RWPE2 (cell line): ENCODE measurements around the gene DHX58.
A peak's percentile ranks its signal among the peaks of the same experiment; 100 is the strongest.

Experiments
- ATAC-seq: fragments of 200-7000 bp; cut with Tn5 transposase; 3 replicates; pipeline ENCODE4 v1.9.1; 2021; ENCODE audit warnings: low read depth
- DNase-seq: peaks from one replicate; pipeline ENCODE4 v3.0.0-alpha.2; 2020; ENCODE audit warnings: low spot score
- H3K27ac ChIP-seq: fragments of 450-650 bp; 2 replicates; pipeline ENCODE4 v1.5.1; 2017; ENCODE audit warnings: mild to moderate bottlenecking; ENCODE audit not compliant: poor library complexity, severe bottlenecking
- H3K27me3 ChIP-seq: fragments of 250-450 bp; sonication (Bioruptor Pico); 2 replicates; pipeline ENCODE4 v1.5.1; 2021; ENCODE audit warnings: mild to moderate bottlenecking, moderate library complexity; ENCODE audit not compliant: insufficient read depth, poor library complexity, severe bottlenecking
- H3K36me3 ChIP-seq: fragments of 250-450 bp; sonication (Bioruptor Pico); 2 replicates; pipeline ENCODE4 v1.5.1; 2020; ENCODE audit warnings: low read depth, mild to moderate bottlenecking, moderate library complexity
- H3K4me1 ChIP-seq: fragments of 250-450 bp; sonication (Bioruptor Pico); 2 replicates; pipeline ENCODE4 v1.5.1; 2021; ENCODE audit warnings: mild to moderate bottlenecking, moderate library complexity; ENCODE audit not compliant: insufficient read depth, poor library complexity, severe bottlenecking
- H3K4me3 ChIP-seq: fragments of 250-450 bp; sonication (Bioruptor Pico); 2 replicates; pipeline ENCODE4 v1.5.1; 2021; ENCODE audit warnings: mild to moderate bottlenecking, moderate library complexity; ENCODE audit not compliant: severe bottlenecking
- H3K9me3 ChIP-seq: fragments of 250-450 bp; sonication (Bioruptor Pico); 2 replicates; pipeline ENCODE4 v1.5.1; 2021; ENCODE audit warnings: mild to moderate bottlenecking, moderate library complexity; ENCODE audit not compliant: severe bottlenecking
- CTCF ChIP-seq: fragments of 450-650 bp; IDR thresholded peaks from one replicate; pipeline ENCODE4 v1.5.1; 2017; ENCODE audit warnings: mild to moderate bottlenecking, moderate library complexity; ENCODE audit not compliant: poor library complexity, severe bottlenecking

The DHX58 gene

DNA sequence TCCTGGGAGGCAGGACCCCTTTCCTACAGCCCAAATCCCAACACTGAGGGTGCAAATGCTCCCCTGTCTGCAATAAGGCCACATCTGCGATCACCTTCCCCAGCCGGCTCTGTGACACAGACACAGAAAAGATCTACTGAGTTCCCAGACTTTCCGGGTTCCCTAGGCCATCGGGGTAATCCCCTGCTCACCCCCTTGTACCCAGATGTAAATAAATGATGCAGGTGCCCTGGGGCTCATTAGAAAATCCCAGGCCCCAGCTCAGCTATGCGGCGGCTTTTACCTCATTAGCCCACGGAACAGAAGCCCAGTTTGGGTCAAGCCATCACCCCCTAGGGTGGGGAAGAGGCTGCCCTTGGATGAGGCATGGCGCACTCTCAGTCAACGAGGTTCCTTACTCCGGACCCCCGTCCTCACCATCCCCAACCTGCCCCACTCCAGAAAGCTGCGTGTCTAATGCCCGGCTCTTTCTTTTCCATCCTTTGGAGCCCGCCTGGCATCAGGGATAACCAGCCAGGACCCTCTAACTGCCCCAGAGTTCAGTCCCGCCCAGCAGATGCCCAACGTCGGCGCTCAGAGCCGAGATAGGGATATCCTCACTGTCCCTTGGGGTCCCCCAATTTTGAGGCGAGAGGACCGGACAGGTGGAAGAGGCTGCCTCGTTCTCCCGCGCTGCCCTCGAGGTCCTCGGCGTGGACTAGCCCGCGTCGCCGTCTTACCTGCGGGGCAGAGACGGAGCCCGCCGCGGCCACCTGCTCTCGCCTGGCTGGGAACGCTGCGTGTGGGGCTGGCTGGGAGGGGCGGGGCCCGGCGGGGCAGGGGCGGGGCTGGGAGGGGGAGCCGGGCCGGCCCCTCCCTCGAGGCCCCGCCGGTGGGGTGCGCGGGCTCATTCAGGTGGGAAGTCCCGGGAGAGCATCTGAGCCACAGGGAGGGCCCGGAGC, 14.6 kb downstream of the DHX58 start, which contains the start of gene ZNF385C:
Gene ZNF385C, minus strand, starts transcription at position 783 of the 941 bp plus-strand sequence. CDS start 35,417 bp downstream, outside the sequence.
- H3K9me3 ChIP-seq = no peaks in the 10 kb centered on the region
- no peak within 1 kb of the TSS for H3K27ac ChIP-seq
- ATAC-seq = peak; percentile 56
- no peak within 1 kb of the TSS for H3K4me3 ChIP-seq
- H3K4me1 ChIP-seq = no peaks in the 10 kb centered on the region
- DNase-seq = no peak
- no peaks in the 10 kb centered on the region for H3K36me3 ChIP-seq
- no peak for TF ChIP-seq CTCF
- H3K27me3 ChIP-seq = peaks cover 11% of the 10 kb centered on the region

GRCh38 chr17:42096360-42097111, 16.0 kb downstream of the DHX58 start:
- Histone ChIP-seq H3K27ac (no peak overlapping the region), H3K36me3 (no peaks in the 10 kb centered on the region), H3K4me1 (no peaks in the 10 kb centered on the region), H3K9me3 (no peaks in the 10 kb centered on the region), H3K27me3 (peaks cover 11% of the 10 kb centered on the region), H3K4me3 (no peak overlapping the region)
- ATAC-seq (no peak), DNase-seq (no peak)
- no peak for TF ChIP-seq CTCF

DNA sequence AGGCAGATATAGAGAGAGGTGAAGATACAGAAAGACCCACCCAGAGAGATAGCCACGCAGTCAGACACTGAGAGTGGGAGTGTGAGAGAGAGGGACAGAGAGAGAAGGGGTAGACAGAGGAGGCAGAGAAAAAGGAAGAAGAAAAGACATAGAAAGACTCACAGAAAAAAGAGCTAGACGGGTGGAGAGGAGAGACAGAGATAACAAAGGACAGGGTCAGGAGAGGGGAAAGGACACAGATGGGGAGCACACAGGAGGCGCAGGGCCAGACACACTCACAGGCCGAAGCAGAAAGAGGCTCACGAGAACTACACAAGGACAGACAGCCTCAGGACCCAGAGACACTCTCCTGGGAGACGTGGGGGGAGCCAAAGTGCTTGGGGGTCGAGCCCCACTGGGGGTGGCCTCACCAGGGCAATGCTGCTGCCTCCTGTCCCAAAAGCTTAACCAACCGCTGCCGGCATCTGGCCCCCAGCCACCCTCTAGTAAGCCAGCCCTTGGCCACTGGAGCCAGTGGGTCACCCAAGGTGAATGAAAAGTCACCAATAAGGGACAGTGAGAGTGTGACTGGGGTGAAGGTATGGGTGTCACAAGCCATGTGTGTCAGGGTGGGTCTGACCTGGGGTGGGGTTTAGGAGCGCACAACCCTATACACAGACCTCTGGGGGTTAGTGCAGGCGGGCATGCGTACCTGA, 18.0 kb downstream of the DHX58 start:
- DNase-seq = no peak
- no peaks in the 10 kb centered on the region for H3K9me3 ChIP-seq
- H3K4me1 ChIP-seq = no peaks in the 10 kb centered on the region
- no peak for TF ChIP-seq CTCF
- H3K4me3 ChIP-seq = no peak overlapping the region
- H3K36me3 ChIP-seq = no peaks in the 10 kb centered on the region
- ATAC-seq = no peak
- H3K27me3 ChIP-seq = peaks cover 11% of the 10 kb centered on the region
- no peak overlapping the region for H3K27ac ChIP-seq

- no peaks in the 10 kb centered on the region for H3K36me3 ChIP-seq
- no peaks in the 10 kb centered on the region for H3K9me3 ChIP-seq
- ATAC-seq = no peak
- H3K27ac ChIP-seq = no peak overlapping the region
- no peaks in the 10 kb centered on the region for H3K4me1 ChIP-seq
- H3K27me3 ChIP-seq = peaks cover 9% of the 10 kb centered on the region
- H3K4me3 ChIP-seq = no peak overlapping the region
- no peak for DNase-seq
- no peak for TF ChIP-seq CTCF
Measured at GRCh38 chr17:42092939-42093338, 19.6 kb downstream of the DHX58 start.
